ENCODE results near the gene LDLRAD4.

DNA sequence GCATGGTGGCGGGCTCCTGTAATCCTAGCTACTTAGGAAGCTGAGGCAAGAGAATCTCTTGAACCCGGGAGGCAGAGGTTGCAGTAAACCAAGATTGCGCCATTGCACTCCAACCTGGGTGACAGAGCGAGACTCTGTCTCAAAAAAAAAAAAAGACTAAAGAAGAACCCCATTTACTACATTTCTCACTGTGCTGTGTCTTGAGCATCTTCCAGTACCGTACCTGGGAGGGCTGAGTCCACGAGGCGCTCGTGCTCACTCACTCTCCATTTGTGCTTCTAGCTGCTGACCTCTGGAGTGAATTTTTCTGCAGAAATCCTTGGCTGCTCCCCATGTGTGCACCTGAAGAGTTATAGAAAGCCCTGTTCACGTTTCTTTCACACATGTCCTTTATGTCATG, 204.8 kb downstream of the LDLRAD4 start:
- TF ChIP-seq CTCF (conservative IDR thresholded peaks at IDR 0.05) (no peak), ZFX (IDR thresholded peaks at IDR 0.05) (no peak)
